ENCODE results near the gene PROKR2. TPM values are rescaled to one million over a fixed set of nuclear protein-coding genes. Genes with fewer than 3 reads are reported as not detected.

Gene PROKR2
- total RNA-seq, 3 donors from 2014 or later: not detected

- H3K27me3 ChIP-seq: no peaks in the 10 kb centered on the region
- no peaks in the 10 kb centered on the region for H3K9me3 ChIP-seq
- no peaks in the 10 kb centered on the region for H3K36me3 ChIP-seq
- TF ChIP-seq POLR2AphosphoS5 (IDR thresholded peaks at IDR 0.05) (no peak), CTCF (IDR thresholded peaks at IDR 0.05) (no peak), POLR2A (IDR thresholded peaks at IDR 0.05) (no peak)
- H3K4me1 ChIP-seq: no peaks in the 10 kb centered on the region
- no peak overlapping the region for H3K27ac ChIP-seq
- intact Hi-C loops (cut with DNase I; ENCODE audit: low total_unique reads): no loop called here
- H3K4me3 ChIP-seq: no peak overlapping the region
- DNase-seq (ENCODE audit: low spot score in 2 of 2): no peak
Measured at GRCh38 chr20:5268449-5268848, 48.3 kb downstream of the PROKR2 start.

- no peaks in the 10 kb centered on the region for H3K27me3 ChIP-seq
- DNase-seq (ENCODE audit: low spot score in 2 of 2): no peak
- H3K36me3 ChIP-seq: no peaks in the 10 kb centered on the region
- H3K4me1 ChIP-seq: no peaks in the 10 kb centered on the region
- no peak overlapping the region for H3K27ac ChIP-seq
- intact Hi-C loops (cut with DNase I; ENCODE audit: low total_unique reads): no loop called here
- H3K9me3 ChIP-seq: no peaks in the 10 kb centered on the region
- TF ChIP-seq POLR2A (IDR thresholded peaks at IDR 0.05) (no peak), CTCF (IDR thresholded peaks at IDR 0.05) (no peak), POLR2AphosphoS5 (IDR thresholded peaks at IDR 0.05) (no peak)
- H3K4me3 ChIP-seq: no peak overlapping the region
Measured at GRCh38 chr20:5267092-5267491, 49.7 kb downstream of the PROKR2 start.

Other genes with a start within 250 kb of the PROKR2 start
- gene TMEM230, start 203.9 kb downstream of the PROKR2 start, total RNA-seq: 100 to 1,000 TPM in 1 of 3 donors, 10 to 100 TPM in 2; 79.6 to 107 (median 88.0) TPM
- 10 to 100 TPM; 32.3 to 62.9 (median 55.4) TPM for gene PCNA, start 197.0 kb downstream of the PROKR2 start, total RNA-seq
- 10 to 100 TPM; 29.2 to 42.9 (median 37.6) TPM for gene CDS2, start 189.9 kb downstream of the PROKR2 start, total RNA-seq

All from breast epithelium (tissue), 4 donors.